ENCODE data around the gene NHS. TPM values are rescaled to one million over a fixed set of nuclear protein-coding genes. Genes with fewer than 3 reads are reported as not detected.
"Not testable (repeated sequence)": the region's sequence is repeated elsewhere in the genome, so short reads cannot be mapped to it uniquely, and the experiment has no call there.

Gene NHS
- polyA plus RNA-seq, 2 of the 4 experiments (the other 2 are of a cell fraction): 3.6 to 5.0 TPM

GRCh38 chrX:17567187-17567586, 192.2 kb downstream of the NHS start:
- ChIA-PET CTCF (interaction anchor here (1.5 kb wide), 1 partner anchor 14 kb away, joined by 4 read pairs; no protein-coding TSS in a partner anchor), POLR2A (no interaction called here)
- DNase-seq (ENCODE audit: low read depth in 1 of 2, low spot score in 1 of 2) (no peak), FAIRE-seq (no peak), ATAC-seq (no peak)
- H3K9me3 ChIP-seq: no peaks in the 10 kb centered on the region
- H3K4me3 ChIP-seq: no peak overlapping the region
- peaks cover 30% of the 10 kb centered on the region for H3K4me1 ChIP-seq
- H3K27ac ChIP-seq: peak overlapping the region in 1 of 2 experiments; percentile 64; a peak in 3 of 6 replicates
- H3K4me2 ChIP-seq: no peak overlapping the region
- TF ChIP-seq HOXB13 (CRISPR knock-in tag; IDR thresholded peaks at IDR 0.05; ENCODE audit: low read depth) (no peak), RFX5 (IDR thresholded peaks at IDR 0.05) (no peak), SMC3 (IDR thresholded peaks at IDR 0.05) (no peak), ZFP36 (IDR thresholded peaks at IDR 0.05; ENCODE audit: borderline replicate concordance, partially characterized antibody) (no peak), HMGXB4 (CRISPR knock-in tag; IDR thresholded peaks at IDR 0.05; ENCODE audit: borderline replicate concordance) (no peak), ZNF302 (CRISPR knock-in tag; IDR thresholded peaks at IDR 0.05) (no peak)
- WGBS (ENCODE audit: missing lambda C conversion rate): 61% methylated on average over 8 of the region's 8 CpGs

GRCh38 chrX:17567821-17568220, 192.8 kb downstream of the NHS start:
- DNase-seq (ENCODE audit: low read depth in 1 of 2, low spot score in 1 of 2): no peak
- H3K9me3 ChIP-seq: no peaks in the 10 kb centered on the region
- TF ChIP-seq KDM1A (IDR thresholded peaks at IDR 0.05; ENCODE audit: low read depth) (no peak), POLR2AphosphoS2 (conservative IDR thresholded peaks at IDR 0.05; ENCODE audit: low read length) (no peak), HEYL (CRISPR knock-in tag; IDR thresholded peaks at IDR 0.05) (no peak), RCOR1 (IDR thresholded peaks at IDR 0.05; ENCODE audit: low read depth, low read length) (no peak), CEBPB (IDR thresholded peaks at IDR 0.05) (no peak), ZC3H11A (IDR thresholded peaks at IDR 0.05) (no peak), GATA3 (IDR thresholded peaks at IDR 0.05; ENCODE audit: borderline replicate concordance) (no peak), NPAS2 (CRISPR knock-in tag; IDR thresholded peaks at IDR 0.05; ENCODE audit: borderline replicate concordance) (no peak), PBX3 (IDR thresholded peaks at IDR 0.05) (no peak), USF2 (IDR thresholded peaks at IDR 0.05) (no peak), MAZ (IDR thresholded peaks at IDR 0.05; ENCODE audit: borderline replicate concordance, low read depth, low read length) (no peak), ZSCAN20 (CRISPR knock-in tag; IDR thresholded peaks at IDR 0.05) (no peak), CHD2 (IDR thresholded peaks at IDR 0.05; ENCODE audit: low read length, partially characterized antibody) (no peak), RAD21 (conservative IDR thresholded peaks at IDR 0.05 in 1 of 2, IDR thresholded peaks at IDR 0.05 in 1 of 2) (no peak), FOSB (CRISPR knock-in tag; IDR thresholded peaks at IDR 0.05) (no peak), EP300 (IDR thresholded peaks at IDR 0.05) (no peak), HOXB13 (CRISPR knock-in tag; IDR thresholded peaks at IDR 0.05; ENCODE audit: low read depth) (no peak), NFE2L2 (conservative IDR thresholded peaks at IDR 0.05; ENCODE audit: low read length) (no peak), MAFK (IDR thresholded peaks at IDR 0.05; ENCODE audit: partially characterized antibody) (no peak), ATOH8 (CRISPR knock-in tag; IDR thresholded peaks at IDR 0.05; ENCODE audit: low read depth) (no peak)
- no peak for FAIRE-seq
- no peak for ATAC-seq
- H3K27ac ChIP-seq: peak overlapping the region in 1 of 2 experiments; percentile 64; a peak in 3 of 6 replicates
- 28% methylated on average over 2 of the region's 2 CpGs for WGBS (ENCODE audit: missing lambda C conversion rate)
- H3K4me2 ChIP-seq: no peak overlapping the region
- ChIA-PET CTCF (interaction anchor here (1.5 kb wide), 1 partner anchor 14 kb away, joined by 4 read pairs; no protein-coding TSS in a partner anchor), POLR2A (no interaction called here)
- peaks cover 30% of the 10 kb centered on the region for H3K4me1 ChIP-seq
- no peak overlapping the region for H3K4me3 ChIP-seq

- H3K4me3 ChIP-seq; FAIRE-seq; H3K9me3 ChIP-seq; POLR2A ChIA-PET; H3K27ac ChIP-seq; H3K4me2 ChIP-seq; CTCF ChIA-PET; DNase-seq (ENCODE audit: low read depth in 1 of 2, low spot score in 1 of 2); ATAC-seq: not testable (repeated sequence)
- WGBS (ENCODE audit: missing lambda C conversion rate): 65% methylated on average over 3 of the region's 3 CpGs
- H3K4me1 ChIP-seq: peaks cover 22% of the 10 kb centered on the region; the same call in 2 of the 3 replicates
Measured at GRCh38 chrX:17568804-17569203, 193.8 kb downstream of the NHS start.

All from A549 (cell line).